NOMO-1 (cell line): ENCODE measurements around the gene NTN4.
"Not testable (repeated sequence)": the region's sequence is repeated elsewhere in the genome, so short reads cannot be mapped to it uniquely, and the experiment has no call there.

ENCODE experiments used
- DNase-seq, 2 experiments: peaks; one replicate each; lab custom pipeline; 2025; ENCODE audit not compliant: unreplicated experiment in 2 of 2; lab: John Stamatoyannopoulos, UW

NTN4 gene

DNA sequence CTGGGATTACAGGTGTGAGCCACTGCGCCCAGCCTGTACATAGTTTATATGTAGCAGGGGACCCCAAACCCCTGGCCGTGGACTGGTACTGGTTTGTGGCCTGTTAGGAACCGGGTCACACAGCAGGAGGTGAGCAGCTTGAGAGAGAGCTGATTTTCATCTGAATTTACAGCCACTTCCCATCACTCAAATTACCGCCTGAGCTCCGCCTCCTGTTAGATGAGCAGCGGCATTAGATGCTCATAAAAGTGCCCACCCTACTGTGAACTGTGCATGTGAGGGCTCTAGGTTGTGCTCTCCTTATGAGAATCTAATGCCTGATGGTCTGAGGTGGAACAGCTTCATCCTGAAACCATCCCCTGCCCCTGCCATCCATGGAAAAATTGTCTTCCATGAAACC is 119.3 kb downstream of the NTN4 start:
- no peak for DNase-seq

DNA sequence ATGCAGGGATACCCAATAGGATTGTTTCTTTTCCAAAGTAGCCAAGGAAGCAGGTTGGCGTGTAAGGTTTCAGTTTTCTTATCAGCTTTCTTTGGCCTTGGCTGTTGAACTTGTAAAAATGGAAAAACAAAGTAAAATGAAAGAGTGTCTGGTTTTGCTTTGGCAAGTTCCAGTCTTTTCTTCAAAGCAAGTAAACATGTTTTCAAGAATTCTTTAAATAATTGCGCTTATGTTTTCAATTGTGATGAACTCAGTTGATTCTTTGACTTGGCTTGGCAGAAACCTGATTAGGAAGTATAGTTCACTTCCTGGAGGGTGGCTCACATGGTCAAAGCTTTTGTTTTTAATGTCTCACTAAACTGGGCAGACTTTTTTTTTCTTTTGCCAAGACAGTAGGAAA is 127.0 kb downstream of the NTN4 start:
- DNase-seq, result no peak

DNA sequence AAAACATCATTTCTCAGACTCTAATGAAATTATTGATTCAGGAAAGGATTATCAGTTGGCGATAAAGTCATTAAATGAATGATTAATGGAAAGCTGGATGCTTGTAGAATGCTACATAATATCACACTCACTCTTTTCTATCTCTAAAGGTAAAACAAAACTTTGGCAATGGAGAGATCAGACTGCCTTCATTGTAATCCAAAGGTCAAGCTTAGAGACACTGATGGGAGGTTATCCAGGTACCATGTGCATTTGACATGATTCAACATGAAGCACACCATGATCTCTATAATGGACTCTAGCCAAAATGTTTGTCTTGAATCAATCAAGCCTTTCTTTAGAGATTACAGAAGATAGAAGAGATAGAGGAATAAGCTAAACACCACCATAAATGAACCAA is 129.2 kb downstream of the NTN4 start:
- DNase-seq, result no peak

DNA sequence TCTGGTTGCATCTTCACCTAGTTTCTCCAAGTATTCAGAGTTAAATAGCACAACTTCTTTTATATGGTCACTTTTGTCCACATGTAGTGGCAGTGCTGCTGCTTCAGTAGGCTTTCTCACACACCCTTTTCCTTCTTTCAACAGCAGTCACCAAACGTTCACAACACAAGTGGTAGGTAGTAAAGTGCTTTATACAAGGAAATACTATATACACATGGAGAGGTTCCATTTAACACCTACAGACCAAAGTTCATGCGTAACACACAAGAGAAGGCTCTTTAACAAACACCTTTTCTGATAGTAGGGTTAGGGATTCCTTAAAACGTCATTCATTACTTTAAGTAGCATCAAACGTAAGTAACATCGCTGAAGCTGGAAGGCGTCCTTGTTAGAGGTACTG is 132.2 kb downstream of the NTN4 start:
- DNase-seq, result no peak

DNA sequence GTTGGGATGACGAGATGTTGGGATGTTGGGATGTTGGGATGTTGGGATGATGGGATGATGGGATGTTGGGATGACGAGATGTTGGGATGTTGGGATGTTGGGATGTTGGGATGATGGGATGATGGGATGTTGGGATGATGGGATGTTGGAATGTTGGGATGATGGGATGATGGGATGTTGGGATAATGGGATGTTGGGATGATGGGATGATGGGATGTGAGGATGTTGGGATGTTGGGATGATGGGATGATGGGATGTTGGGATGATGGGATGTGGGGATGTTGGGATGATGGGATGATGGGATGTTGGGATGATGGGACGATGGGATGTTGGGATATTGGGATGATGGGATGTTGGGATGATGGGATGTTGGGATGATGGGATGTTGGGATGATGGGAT is 135.9 kb downstream of the NTN4 start:
- DNase-seq, result not testable (repeated sequence)

DNA sequence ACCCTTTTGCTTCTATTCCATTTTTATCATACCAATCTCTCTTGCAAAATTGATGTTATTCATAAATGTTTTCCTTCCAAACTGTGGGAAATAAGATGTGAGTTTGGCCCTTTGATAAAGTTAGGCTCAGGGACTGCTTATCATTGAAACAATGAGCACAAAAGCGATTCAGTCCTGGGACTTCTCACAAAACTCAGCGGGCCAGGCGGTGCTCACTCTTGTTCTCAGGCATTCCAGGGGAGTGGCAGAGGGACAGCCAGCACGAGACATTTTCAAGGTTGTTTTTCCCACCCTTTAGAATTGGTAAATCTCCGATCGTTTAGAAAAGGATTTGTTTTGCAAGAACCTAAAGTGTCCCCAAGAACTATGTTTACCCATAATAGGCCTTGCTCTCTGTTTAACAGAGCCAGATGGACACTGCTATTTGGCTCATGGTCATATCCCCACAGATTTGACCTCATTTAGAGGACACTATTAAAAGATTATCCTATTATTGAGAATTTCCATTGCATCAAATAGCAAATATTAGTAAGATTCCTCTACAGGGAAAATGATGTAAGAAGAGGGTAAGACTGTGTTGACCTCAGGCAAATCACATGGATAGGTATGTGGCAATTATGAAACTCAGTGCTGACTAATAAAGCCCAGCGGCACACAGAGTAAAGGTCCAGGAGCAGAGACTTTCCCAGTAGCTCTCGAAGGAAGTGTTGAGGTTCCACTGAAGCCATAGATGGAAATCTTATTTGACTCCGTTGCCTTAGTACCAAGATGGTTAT is 136.6 kb downstream of the NTN4 start:
- peak in 1 of 2 experiments; percentile 10 for DNase-seq

DNA sequence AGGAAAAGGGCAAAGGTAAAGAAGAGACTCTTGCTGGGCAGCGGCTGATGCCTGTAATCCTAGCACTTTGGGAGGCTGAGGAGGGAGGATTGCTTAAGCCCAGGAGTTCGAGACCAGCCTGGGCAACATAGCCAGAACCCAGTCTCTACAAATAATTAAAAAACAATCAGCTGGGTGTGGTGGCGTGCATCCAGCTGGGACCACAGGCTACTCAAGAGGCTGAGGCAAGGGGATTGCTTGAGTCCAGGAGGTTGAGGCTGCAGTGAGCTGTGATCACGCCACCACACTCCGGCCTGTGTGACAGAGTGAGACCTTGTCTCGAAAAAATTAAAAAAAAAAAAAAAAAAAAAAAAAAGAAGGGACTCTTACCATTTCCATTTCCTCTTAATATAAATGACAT is 138.9 kb downstream of the NTN4 start:
- DNase-seq, result no peak

DNA sequence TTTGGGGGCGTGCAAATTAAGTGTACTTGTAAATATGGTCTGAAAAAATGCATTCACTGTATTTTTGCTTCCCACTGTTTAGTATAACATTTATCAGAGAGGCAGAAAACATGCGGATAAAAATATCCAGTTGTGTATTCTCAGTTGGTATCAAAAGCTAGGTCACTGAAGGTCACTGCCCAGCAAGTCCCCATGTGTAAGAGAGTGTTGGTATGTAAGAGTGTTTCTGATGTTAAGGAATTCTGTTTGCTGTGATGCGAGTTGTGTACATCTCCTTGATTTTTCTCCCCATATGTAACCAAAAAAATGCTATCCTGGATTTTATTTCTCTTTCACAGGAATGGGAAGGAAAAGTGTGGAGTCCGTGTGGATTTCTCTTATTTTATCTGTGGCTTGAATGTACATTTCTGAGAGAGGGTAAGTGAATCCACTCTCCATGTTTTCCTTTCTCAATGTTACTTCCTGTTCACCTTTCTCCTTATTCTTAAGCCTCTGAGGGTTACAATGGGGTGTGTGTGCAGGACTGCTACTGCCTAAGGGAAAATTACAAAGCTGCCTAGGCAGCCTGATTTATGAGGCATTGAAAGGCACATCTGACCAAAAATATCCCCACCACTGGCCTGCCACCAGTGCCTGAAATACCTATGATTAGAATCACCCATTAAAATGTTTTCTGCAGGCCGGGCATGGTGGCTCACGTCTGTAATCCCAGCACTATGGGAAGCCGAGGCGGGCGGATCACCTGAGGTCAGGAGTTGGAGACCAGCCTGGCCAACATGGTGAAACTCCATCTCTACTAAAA is 141.4 kb downstream of the NTN4 start:
- DNase-seq, result no peak

DNA sequence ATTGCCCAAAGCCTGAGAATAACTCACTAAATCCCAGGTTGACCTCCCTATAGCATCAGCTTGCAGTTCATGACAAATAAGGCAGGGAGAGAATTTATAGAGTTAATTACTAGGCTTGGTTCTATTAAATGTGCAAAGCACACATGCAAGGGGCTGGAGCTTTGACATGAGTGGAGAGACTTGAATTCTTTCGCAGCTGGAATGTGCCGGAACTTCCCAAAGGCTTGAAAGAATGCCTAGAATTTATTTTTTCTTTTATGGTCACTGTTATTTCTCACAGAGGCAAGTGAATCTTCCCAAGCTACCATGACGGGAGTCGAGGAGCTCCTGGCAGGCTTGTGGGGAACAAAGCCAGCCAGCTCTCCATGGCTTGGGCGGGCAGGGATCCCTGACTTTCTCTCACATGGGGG is 143.8 kb downstream of the NTN4 start:
- no peak for DNase-seq

DNA sequence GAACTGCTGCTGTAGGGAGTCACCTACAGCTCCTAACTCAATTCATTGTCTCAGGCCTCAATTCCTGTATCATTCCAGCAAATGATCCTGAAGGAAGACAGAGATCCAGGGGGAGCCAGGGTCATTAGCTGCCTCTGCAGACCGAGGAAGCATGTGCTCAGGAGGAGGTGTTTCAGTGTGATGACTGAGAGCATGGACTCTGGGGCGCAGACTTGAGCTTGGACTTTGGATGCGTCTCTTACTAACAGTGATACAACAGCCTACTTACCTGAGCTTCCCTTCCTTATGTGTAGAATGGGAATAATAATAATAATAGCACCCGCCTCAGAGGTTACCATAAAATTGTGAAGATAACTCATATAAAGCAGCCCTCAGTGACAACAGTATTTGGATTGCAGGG is 147.3 kb downstream of the NTN4 start:
- DNase-seq, result no peak

DNA sequence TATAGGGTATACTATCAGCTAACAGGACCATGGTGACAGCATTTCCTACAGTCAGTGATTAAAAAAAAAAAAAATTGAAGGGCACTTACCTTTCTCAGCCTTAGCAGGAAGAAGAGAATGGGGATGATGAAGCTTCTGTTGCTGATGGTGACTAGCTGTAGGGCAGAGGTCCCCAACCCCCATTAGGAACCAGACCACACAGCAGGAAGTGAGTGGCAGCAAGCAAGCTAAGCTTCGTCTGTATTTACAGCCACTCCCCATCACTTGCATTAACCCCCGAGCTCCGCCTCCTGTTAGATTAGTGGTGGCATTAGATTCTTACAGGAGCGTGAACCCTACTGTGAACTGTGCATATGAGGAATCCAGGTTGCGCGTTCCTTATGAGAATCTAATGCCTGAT is 148.0 kb downstream of the NTN4 start:
- DNase-seq, result no peak

DNA sequence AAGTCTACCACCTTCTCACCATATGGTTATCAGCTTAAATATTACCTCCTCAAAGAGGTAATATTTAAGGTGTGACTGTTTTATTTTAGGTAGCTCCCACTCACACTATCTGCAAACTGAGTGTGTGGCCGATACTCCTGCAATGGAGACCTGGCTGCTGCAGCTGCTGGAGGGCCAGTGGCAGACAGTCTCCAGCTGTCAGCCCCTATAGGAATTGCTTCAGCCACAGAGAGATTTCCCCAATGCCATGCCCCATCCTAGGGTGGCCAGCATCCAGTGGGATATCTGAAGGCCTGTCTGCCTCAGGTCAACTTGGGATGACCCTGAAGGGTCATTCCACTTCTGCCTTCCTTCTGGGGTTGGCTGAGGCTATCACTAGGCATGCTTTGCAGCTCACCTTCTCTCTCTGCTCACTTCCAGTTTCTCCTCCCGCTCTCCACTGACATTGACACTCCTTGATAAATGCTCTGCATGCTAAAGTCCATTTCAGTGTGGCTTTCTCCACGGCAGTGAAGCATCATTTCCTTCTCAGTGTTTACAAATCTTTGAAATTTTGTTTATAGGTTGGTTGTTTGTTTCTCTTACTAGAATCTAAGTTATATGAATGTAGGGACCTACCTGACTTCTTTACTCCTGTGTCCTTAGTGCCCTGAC is 149.1 kb downstream of the NTN4 start:
- DNase-seq, result no peak

DNA sequence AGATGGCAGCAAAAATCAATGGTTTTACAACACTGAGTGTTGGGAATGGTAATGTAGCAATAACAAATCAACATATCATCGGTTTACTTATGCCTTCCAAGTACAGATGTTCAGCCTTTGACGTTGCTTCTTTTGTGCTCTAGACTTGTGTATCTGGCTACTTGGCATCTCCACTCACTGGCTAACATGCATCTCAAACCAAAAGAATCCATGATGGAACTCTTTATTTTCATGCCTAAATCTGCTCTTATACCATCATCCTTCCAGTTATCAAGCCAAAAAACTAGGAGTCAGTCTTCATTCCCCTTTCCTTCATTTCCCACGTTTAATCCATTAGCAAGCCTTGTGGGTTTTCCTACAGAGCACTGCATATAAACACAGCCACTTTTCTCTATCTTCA is 150.0 kb downstream of the NTN4 start:
- no peak for DNase-seq

DNA sequence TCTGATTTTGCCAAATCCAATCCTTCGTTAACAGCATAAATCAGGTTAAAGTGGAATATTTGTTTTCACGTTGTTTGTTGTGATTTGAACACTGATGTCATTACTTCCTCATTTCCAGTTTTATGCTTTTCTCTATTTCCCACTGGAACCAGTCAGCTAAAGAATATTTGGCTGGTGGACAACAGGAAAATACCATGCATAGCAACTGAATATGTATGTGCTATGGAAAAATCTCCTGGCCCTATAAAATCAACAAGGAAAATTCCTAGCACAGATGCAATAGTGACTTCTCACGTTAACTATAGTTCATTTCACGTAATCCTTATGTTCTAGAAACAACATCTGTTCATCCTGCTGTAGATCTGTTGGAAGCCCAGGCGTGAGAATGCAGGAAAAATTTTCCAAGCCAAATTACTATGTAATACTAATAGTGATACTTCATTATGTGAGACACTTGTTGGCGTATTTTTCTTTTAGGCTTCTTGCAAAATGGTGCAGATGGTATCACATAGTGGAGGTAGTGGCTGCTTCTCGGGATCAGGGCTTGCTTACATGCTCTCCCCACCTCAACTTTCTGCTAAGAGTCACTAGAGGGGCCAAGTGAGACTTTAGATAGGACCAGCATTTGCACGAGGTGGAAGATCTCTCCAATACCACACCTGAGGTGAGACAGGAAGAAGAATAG is 153.0 kb downstream of the NTN4 start:
- no peak for DNase-seq

DNA sequence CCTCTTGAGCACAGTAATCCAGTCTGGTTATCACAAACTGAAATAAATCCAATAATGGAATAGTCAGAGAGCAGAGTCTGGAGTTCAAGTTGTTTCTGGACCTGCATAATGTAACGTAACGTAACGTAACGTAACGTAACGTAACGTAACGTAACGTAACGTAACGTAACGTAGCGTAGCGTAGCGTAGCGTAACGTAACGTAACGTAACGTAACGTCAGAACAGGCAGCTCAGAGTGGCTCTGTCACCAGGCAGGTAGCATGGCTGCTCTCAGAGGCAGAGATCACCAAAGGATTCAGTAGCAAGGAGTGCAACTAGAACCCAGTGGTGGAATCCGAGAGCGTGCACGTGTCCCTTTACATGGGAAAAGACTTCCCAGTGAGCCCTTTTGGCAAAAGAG is 153.6 kb downstream of the NTN4 start:
- DNase-seq, result no peak

DNA sequence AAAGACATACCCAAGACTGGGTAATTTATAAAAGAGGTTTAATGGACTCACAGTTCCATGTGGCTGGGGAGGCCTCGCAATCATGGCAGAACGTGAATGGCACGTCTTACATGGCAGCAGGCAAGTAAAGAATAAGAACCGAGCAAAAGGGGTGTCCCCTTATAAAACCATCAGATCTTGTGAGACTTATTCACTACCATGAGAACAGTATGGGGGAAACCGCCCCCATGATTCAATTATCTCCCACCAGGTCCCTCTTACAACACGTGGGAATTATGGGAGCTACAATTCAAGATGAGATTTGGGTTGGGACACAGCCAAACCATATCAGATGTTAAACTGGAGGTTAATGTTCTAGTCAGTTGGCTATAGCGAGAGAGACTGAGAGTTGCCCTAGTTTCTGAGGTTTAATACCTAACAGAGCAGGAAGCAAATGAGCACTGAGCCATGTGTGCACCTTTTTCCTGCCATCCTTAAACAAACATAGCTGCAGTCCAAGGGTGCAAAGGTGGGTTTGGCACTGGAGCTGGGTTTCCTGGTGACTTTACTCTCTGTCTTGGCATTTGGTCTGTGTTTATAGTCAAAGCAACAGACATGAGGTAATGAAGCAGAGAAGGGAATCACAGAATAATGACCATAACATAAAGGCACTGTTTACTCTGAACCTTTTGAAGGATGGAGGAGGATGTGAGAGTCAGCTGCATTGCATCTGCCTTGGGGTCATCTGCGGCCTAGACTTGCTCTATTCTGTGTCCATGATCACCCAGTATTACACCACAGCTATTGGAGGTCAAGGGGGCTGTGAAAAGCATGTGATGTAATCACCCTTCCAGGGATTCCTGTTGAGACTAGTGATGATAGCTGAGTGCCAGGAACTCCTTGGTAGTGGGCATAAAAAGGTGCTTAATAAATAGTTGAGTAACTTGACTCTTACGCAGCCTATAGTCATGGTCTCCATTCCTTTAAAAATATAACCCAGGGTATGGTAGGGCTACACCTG is 155.6 kb downstream of the NTN4 start:
- no peak for DNase-seq

DNA sequence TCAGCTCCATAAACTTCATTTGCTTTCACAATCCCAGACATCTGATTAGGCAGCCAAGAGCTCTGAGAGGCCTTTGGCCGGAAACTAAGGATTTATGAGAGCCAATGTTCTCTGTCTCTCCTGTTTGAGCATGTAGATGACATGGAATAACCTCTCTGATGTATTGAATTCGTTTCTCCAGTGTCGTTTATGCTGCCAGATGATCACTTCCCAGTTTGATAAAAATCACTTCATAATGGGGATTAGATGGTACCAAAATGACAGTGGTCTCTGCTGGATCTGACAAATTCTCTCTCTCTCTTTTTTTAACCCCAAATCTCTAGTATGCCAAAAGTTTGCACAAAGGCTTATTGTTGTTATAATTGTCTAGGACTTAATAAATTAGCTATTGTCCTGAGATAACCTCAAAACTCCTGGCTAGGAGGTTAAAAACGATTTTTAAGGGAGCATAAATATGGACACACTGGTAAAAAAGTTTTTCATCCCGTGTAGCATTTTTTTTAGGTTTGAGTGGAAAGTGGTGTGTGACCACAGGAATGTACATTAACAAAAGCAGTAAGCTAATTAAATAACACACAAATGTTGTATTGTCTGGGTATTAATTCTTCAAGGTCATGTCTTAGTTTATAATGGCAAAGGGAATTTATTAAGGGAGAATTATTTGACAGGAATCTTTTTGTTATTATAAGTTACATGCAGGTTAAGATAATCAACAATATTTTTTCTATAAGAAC is 156.7 kb downstream of the NTN4 start:
- DNase-seq, result no peak

DNA sequence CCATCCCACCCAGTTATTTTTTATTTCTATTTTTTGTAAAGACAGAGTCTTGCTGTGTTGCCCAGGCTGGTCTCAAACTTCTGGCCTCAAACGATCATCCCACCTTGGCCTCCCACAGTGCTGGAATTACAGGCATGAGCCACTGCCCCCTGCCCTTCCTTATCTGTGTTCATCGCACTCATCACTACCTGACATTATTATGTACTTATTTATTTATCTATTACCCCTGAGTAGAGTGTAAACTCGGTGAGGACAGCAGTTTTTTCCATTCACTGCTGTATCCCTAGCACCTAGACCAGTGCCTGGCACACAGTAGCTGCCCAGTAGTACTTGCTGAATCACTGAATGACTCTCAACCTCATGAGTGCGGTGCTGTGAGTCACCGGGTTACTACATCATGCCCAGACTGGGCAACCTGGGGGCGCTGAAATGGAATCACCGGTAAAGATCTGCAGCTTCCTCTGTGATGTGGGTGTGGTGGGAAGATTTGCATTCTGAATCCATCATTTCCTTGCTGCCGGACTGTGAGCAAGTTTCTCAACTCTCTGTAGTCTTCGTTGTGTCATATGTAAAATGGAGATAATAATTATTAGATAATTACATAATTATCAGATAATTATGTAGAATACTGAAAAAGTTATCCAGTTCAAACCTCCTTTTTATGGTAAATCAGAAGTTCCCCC is 157.4 kb downstream of the NTN4 start:
- peak; percentile 37 to 64 for DNase-seq

DNA sequence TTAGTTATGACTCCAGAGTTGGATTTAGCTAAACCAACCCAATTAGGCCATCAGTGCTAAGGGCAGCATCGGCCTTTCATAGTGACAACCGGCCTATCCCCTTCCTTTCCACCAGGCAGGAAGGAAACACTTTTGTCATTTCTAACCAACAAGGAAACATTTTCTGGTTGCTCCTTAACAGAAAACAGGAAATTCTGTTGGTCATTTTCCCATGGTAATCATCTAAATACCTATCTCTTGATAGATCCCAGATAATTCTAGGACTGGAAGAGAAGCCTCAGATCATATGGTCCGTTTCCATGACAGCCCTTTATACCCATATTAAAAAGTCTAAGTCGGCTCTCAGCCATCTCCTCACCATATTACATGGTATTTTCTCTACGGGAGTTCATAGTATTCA is 160.1 kb downstream of the NTN4 start:
- DNase-seq, result no peak
